ENCODE measurements around the gene NOX5. TPM values are rescaled to one million over a fixed set of nuclear protein-coding genes. Genes with fewer than 3 reads are reported as not detected.

NOX5 gene
- total and polyA plus RNA-seq, 10 of the 15 experiments (the other 5 are each of a cell fraction or from before 2014, with no cell fraction given), result not detected

- no peak for TF ChIP-seq SKIL (IDR thresholded peaks at IDR 0.05; ENCODE audit: low read depth, poor library complexity, severe bottlenecking)
These were observed 28.0 kb downstream of the NOX5 start (continued) for GRCh38 chr15:69042531-69042930.

DNA sequence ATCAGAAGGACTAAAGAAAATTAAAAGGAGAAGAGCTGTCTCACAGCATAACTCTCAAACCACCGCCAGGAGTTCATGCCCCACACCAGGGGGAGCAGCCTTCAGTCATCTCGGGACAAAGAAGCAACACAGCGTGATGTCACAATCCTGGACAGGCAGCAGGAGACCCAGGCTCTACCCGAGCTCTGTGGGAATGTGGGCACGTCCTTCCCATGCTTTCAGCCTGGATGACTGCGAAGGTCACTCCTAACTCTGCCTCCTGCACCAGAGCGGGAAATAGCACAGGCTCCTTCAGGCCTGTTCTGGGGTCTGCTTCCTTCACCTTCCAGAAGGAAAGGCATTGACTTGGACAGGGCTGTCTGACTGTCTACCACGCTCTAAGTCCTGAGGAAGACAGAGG, 31.3 kb downstream of the NOX5 start:
- in situ Hi-C loops (cut with MboI), result no loop called here
- H4K20me1 ChIP-seq (ENCODE audit: control insufficient read depth, insufficient read depth), result no peaks in the 10 kb centered on the region
- WGBS (ENCODE audit: insufficient coverage, insufficient replicate concordance, low lambda C conversion rate, missing lambda C conversion rate), result 25% methylated on average over 8 of the region's 8 CpGs
- ATAC-seq, result no peak
- no peak overlapping the region for H3K27ac ChIP-seq (ENCODE audit: control insufficient read depth, insufficient read depth)
- ChIA-PET RAD21 (ENCODE audit: unreplicated experiment) (no interaction called here), POLR2A (no interaction called here), CTCF (interaction anchor here (0.6 to 1.0 kb wide), 2 partner anchors 14 to 79 kb away, joined by 3 to 4 read pairs; no protein-coding TSS in a partner anchor), SMC1A (ENCODE audit: uncharacterized antibody, unreplicated experiment) (no interaction called here)
- no peak overlapping the region for H3K4me2 ChIP-seq (ENCODE audit: control insufficient read depth, insufficient read depth)
- H3K4me3 ChIP-seq, result no peak overlapping the region
- H3K9ac ChIP-seq (ENCODE audit: control insufficient read depth, insufficient read depth, low read length), result no peak overlapping the region
- no peak for DNase-seq (ENCODE audit: low read depth, low spot score)
- H3K27me3 ChIP-seq (replicated peaks in 1 of 2; ENCODE audit: control insufficient read depth in 2 of 2, insufficient read depth in 2 of 2, low read length in 1 of 2), result no peaks in the 10 kb centered on the region
- intact Hi-C loops (cut with micrococcal nuclease; ENCODE audit: unreplicated experiment), result no loop called here
- no peaks in the 10 kb centered on the region for H3K79me2 ChIP-seq (ENCODE audit: control insufficient read depth, insufficient read depth, low read length)
- FAIRE-seq, result no peak
- no peaks in the 10 kb centered on the region for H3K36me3 ChIP-seq (ENCODE audit: control insufficient read depth in 2 of 2, insufficient read depth in 2 of 2, low read length in 1 of 2)
- no peaks in the 10 kb centered on the region for H3K4me1 ChIP-seq (ENCODE audit: control insufficient read depth, insufficient read depth, low read length)
- no peak for TF ChIP-seq CEBPZ (IDR thresholded peaks at IDR 0.05; ENCODE audit: low read depth, low read length)
- no peak overlapping the region for H2AFZ ChIP-seq (ENCODE audit: control insufficient read depth, low read depth, low read length)
- no TSS peak for BruUV-seq (replicated peaks)
- H3K9me3 ChIP-seq (replicated peaks; ENCODE audit: control insufficient read depth, insufficient read depth, low read length), result no peaks in the 10 kb centered on the region
